DMS114 treated with DMSO at 0.1 percent for 48 hours (cell line): ENCODE results near the gene SLN.

Experiments
- DNase-seq: peaks from one replicate; lab custom pipeline; 2025; ENCODE audit not compliant: unreplicated experiment; lab: John Stamatoyannopoulos, UW

SLN gene

GRCh38 chr11:107688322-107688918 is 23.4 kb downstream of the SLN start:
- no peak for DNase-seq

GRCh38 chr11:107683807-107684206 is 28.0 kb downstream of the SLN start:
- no peak for DNase-seq

GRCh38 chr11:107683061-107683460 is 28.8 kb downstream of the SLN start:
- no peak for DNase-seq

GRCh38 chr11:107682572-107682971 is 29.3 kb downstream of the SLN start:
- DNase-seq: no peak

- no peak for DNase-seq
Measured at GRCh38 chr11:107682171-107682570, 29.7 kb downstream of the SLN start.

- DNase-seq: no peak
Measured at GRCh38 chr11:107679255-107680024, 32.4 kb downstream of the SLN start.

GRCh38 chr11:107678632-107678971 is 33.3 kb downstream of the SLN start:
- no peak for DNase-seq

GRCh38 chr11:107677924-107678631 is 33.8 kb downstream of the SLN start:
- no peak for DNase-seq

GRCh38 chr11:107676336-107677057 is 35.4 kb downstream of the SLN start:
- DNase-seq: no peak

- DNase-seq: no peak
Measured at GRCh38 chr11:107675902-107676301, 36.0 kb downstream of the SLN start.

- no peak for DNase-seq
Measured at GRCh38 chr11:107669893-107670601, 41.8 kb downstream of the SLN start.

- no peak for DNase-seq
Measured at GRCh38 chr11:107669191-107669740, 42.6 kb downstream of the SLN start.

- DNase-seq: no peak
Measured at GRCh38 chr11:107666911-107667613, 44.8 kb downstream of the SLN start.

GRCh38 chr11:107665018-107665417 is 46.8 kb downstream of the SLN start:
- no peak for DNase-seq

GRCh38 chr11:107661656-107662055 is 50.2 kb downstream of the SLN start:
- DNase-seq: no peak

GRCh38 chr11:107660066-107660465 is 51.8 kb downstream of the SLN start:
- no peak for DNase-seq

- no peak for DNase-seq
Measured at GRCh38 chr11:107659310-107659709, 52.5 kb downstream of the SLN start.
